ENCODE results near the gene MAMDC4.
"Not testable (repeated sequence)": the region's sequence is repeated elsewhere in the genome, so short reads cannot be mapped to it uniquely, and the experiment has no call there.

MAMDC4 gene

GRCh38 chr9:136860933-136861873, 9.1 kb downstream of the MAMDC4 start:
- no peak for DNase-seq (ENCODE audit: low read depth in 3 of 3)

GRCh38 chr9:136861874-136862457, 9.8 kb downstream of the MAMDC4 start:
- DNase-seq (ENCODE audit: low read depth in 3 of 3): no peak

GRCh38 chr9:136862849-136863622, 10.9 kb downstream of the MAMDC4 start:
- DNase-seq (ENCODE audit: low read depth in 3 of 3): no peak

GRCh38 chr9:136863623-136864273, 11.6 kb downstream of the MAMDC4 start:
- DNase-seq (ENCODE audit: low read depth in 3 of 3): no peak

- DNase-seq (ENCODE audit: low read depth in 3 of 3): no peak
These were observed 13.1 kb downstream of the MAMDC4 start for GRCh38 chr9:136865041-136865767.

GRCh38 chr9:136865768-136866103, 13.6 kb downstream of the MAMDC4 start:
- no peak for DNase-seq (ENCODE audit: low read depth in 3 of 3)

- not testable (repeated sequence) for DNase-seq (ENCODE audit: low read depth in 3 of 3)
These were observed 14.8 kb downstream of the MAMDC4 start for GRCh38 chr9:136866898-136867421.

- no peak for DNase-seq (ENCODE audit: low read depth in 3 of 3)
These were observed 15.3 kb downstream of the MAMDC4 start for GRCh38 chr9:136867480-136867879.

- no peak for DNase-seq (ENCODE audit: low read depth in 3 of 3)
These were observed 15.8 kb downstream of the MAMDC4 start for GRCh38 chr9:136867917-136868316.

- no peak for DNase-seq (ENCODE audit: low read depth in 3 of 3)
These were observed 16.5 kb downstream of the MAMDC4 start for GRCh38 chr9:136868644-136869043.

- DNase-seq (ENCODE audit: low read depth in 3 of 3): not testable (repeated sequence)
These were observed 17.5 kb downstream of the MAMDC4 start for GRCh38 chr9:136869611-136870010.

GRCh38 chr9:136875155-136875554, 23.0 kb downstream of the MAMDC4 start:
- DNase-seq (ENCODE audit: low read depth in 3 of 3): no peak

GRCh38 chr9:136876476-136876875, 24.3 kb downstream of the MAMDC4 start:
- no peak for DNase-seq (ENCODE audit: low read depth in 3 of 3)

GRCh38 chr9:136880651-136881050, 28.5 kb downstream of the MAMDC4 start:
- DNase-seq (ENCODE audit: low read depth in 3 of 3): no peak

- peak in 2 of 3 experiments; percentile 32 to 47 for DNase-seq (ENCODE audit: low read depth in 3 of 3)
These were observed 29.6 kb downstream of the MAMDC4 start for GRCh38 chr9:136881691-136882108.

GRCh38 chr9:136882109-136882946, 30.2 kb downstream of the MAMDC4 start:
- peak; percentile 83 to 92 (median 88) for DNase-seq (ENCODE audit: low read depth in 3 of 3)

- not testable (repeated sequence) for DNase-seq (ENCODE audit: low read depth in 3 of 3)
These were observed 30.8 kb downstream of the MAMDC4 start for GRCh38 chr9:136882947-136883283.

- DNase-seq (ENCODE audit: low read depth in 3 of 3): not testable (repeated sequence)
These were observed 31.5 kb downstream of the MAMDC4 start for GRCh38 chr9:136883670-136884069.

GRCh38 chr9:136885950-136886578, 33.9 kb downstream of the MAMDC4 start, which contains the start of gene TRAF2:
Gene TRAF2 (plus strand): TSS chr9:136886516. CDS start chr9:136898741, 12,225 bp downstream.
- peak; percentile 94 to 97 (median 94) for DNase-seq (ENCODE audit: low read depth in 3 of 3)
